Sigmoid colon (tissue), 4 donors: ENCODE measurements around the gene SPAG5.

ENCODE experiments used
- EP300 ChIP-seq, 4 donors: sonication (generic); formaldehyde crosslinking; IDR thresholded peaks; one replicate each; pipeline ENCODE4 v1.6.1; 2017; ENCODE audit warnings: antibody characterized with exemption in 4 of 4
- POLR2A ChIP-seq, 2 donors: fragments of 450-650 bp; IDR thresholded peaks; one replicate each; pipeline ENCODE4 v1.6.1; 2016; ENCODE audit warnings: antibody characterized with exemption in 2 of 2, mild to moderate bottlenecking in 2 of 2, moderate library complexity in 2 of 2
- POLR2AphosphoS5 ChIP-seq, 4 donors: sonication (generic); formaldehyde crosslinking; IDR thresholded peaks; one replicate each; pipeline ENCODE4 v1.6.1; 2017; ENCODE audit warnings: antibody characterized with exemption in 4 of 4
- TF ChIP-seq, protein P1 (sequence below), 4 experiments: fragments of 450-650 bp in 3 of 4; fragments of 200-600 bp in 1 of 4; IDR thresholded peaks; one replicate each; pipeline ENCODE4 v1.5.1; 2016 to 2019; ENCODE audit warnings: antibody characterized with exemption in 4 of 4, mild to moderate bottlenecking in 3 of 4, moderate library complexity in 2 of 4

DNA sequence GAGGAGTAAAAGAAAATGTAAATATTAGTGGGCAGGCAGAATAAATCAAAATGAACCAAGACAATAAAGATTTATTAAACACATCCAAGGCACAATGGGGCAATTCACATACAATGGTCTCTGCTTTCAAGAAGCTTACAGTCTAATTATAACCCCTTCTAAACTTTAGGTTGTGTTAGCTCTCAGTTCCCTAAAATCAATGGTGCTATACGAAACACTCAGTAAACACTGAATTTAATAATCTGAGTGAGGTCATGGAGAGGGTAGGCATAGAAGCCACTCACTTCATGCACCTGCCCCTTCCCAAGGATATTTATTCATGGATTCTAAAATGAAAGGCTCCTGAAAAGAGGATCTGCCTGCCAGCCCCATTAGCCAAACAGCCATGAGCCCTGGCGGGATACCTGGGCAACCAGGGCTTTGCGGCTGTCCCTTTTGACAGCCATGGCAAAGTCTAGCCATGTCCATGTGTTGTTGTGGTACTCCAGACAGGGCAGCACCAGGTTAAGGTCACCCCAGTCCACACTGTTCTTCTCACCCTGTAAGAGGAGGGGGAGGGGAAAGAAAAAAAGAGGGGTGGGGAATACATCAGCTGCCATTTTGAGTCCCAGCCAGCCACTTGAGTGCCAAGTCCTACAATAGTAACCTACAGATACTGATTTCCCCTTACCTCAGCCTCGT, 16.6 kb upstream of the SPAG5 start:
- TF ChIP-seq POLR2AphosphoS5 (IDR thresholded peaks at IDR 0.05) (no peak), EP300 (IDR thresholded peaks at IDR 0.05) (no peak), POLR2A (IDR thresholded peaks at IDR 0.05) (no peak)
- TF ChIP-seq, protein P1, sequence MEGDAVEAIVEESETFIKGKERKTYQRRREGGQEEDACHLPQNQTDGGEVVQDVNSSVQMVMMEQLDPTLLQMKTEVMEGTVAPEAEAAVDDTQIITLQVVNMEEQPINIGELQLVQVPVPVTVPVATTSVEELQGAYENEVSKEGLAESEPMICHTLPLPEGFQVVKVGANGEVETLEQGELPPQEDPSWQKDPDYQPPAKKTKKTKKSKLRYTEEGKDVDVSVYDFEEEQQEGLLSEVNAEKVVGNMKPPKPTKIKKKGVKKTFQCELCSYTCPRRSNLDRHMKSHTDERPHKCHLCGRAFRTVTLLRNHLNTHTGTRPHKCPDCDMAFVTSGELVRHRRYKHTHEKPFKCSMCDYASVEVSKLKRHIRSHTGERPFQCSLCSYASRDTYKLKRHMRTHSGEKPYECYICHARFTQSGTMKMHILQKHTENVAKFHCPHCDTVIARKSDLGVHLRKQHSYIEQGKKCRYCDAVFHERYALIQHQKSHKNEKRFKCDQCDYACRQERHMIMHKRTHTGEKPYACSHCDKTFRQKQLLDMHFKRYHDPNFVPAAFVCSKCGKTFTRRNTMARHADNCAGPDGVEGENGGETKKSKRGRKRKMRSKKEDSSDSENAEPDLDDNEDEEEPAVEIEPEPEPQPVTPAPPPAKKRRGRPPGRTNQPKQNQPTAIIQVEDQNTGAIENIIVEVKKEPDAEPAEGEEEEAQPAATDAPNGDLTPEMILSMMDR (IDR thresholded peaks at IDR 0.05), result no peak
